Thyroid gland (tissue), 4 donors: ENCODE measurements around the gene CFAP46.

Source experiments
- POLR2A ChIP-seq, 2 donors: fragments of 450-650 bp; IDR thresholded peaks; one replicate each; pipeline ENCODE4 v1.6.1; 2017; ENCODE audit warnings: antibody characterized with exemption in 2 of 2, mild to moderate bottlenecking in 2 of 2, moderate library complexity in 1 of 2
- TF ChIP-seq, protein P1 (sequence below), 6 experiments: fragments of 200-600 bp in 3 of 6; fragments of 450-650 bp in 3 of 6; sonication (generic) in 3 of 6; IDR thresholded peaks; one replicate each; pipeline ENCODE4 v1.5.1; 2016 to 2019; ENCODE audit warnings: antibody characterized with exemption in 6 of 6, mild to moderate bottlenecking in 2 of 6, inconsistent platforms in 1 of 6, moderate library complexity in 1 of 6

DNA sequence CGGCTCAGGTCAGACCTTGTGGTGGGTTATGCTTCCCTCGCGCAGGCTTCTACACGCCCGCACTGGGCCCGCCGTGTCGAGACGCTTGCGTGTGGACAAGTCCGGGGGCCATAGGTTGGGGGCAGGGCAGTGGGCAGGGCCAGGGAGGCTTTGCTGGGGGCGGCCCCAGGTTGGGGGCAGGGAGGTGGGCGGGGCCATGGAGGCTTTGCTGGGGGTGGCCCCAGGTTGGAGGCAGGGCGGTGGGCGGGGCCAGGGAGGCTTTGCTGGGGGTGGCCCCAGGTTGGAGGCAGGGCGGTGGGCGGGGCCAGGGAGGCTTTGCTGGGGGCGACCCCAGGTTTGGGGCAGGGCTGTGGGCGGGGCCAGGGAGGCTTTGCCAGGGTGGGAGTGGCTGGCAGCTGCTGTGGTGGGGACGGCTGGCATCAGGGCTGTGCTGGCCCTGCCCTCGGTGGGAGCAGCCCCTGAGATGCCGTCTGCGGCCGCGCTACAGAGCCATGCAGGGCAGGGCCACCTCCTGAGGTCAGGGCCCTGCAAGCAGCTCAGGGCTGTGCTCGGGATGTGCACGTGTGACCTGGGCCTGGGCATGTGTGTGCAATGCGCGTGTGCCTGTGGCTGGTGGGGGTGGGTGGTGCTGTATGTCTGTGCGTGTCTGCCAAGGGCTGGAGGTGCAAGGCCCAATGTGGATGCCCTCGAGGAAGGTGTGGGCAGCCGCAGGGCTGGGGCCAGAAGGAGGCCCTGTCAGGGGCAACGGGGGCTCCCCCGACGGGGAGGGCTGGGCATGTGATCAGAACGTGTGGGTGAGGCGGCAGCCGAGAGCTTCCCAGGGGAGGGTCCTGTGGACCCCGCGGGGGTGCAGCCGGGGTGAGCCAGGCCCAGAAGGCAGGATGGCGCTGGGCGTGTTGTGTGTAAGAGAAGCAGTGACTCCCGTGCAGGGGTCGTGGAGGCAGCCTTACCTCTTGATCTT is 84.0 kb downstream of the CFAP46 start:
- TF ChIP-seq, protein P1, sequence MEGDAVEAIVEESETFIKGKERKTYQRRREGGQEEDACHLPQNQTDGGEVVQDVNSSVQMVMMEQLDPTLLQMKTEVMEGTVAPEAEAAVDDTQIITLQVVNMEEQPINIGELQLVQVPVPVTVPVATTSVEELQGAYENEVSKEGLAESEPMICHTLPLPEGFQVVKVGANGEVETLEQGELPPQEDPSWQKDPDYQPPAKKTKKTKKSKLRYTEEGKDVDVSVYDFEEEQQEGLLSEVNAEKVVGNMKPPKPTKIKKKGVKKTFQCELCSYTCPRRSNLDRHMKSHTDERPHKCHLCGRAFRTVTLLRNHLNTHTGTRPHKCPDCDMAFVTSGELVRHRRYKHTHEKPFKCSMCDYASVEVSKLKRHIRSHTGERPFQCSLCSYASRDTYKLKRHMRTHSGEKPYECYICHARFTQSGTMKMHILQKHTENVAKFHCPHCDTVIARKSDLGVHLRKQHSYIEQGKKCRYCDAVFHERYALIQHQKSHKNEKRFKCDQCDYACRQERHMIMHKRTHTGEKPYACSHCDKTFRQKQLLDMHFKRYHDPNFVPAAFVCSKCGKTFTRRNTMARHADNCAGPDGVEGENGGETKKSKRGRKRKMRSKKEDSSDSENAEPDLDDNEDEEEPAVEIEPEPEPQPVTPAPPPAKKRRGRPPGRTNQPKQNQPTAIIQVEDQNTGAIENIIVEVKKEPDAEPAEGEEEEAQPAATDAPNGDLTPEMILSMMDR (IDR thresholded peaks at IDR 0.05), result no peak
- no peak for TF ChIP-seq POLR2A (IDR thresholded peaks at IDR 0.05)
